Vagina (tissue), 2 donors: ENCODE data around the gene GAB2. TPM values are rescaled to one million over a fixed set of nuclear protein-coding genes. Genes with fewer than 3 reads are reported as not detected.

Source experiments
- DNase-seq, 2 donors: peaks; one replicate each; pipeline ENCODE4 v3.0.0-alpha.2; 2017; ENCODE audit errors: extremely low spot score in 2 of 2
- H3K27ac ChIP-seq: fragments of 200-600 bp; sonication (generic); one replicate; pipeline ENCODE4 v1.5.1; 2019
- H3K27me3 ChIP-seq: fragments of 200-600 bp; sonication (generic); one replicate; pipeline ENCODE4 v1.5.1; 2019
- H3K36me3 ChIP-seq, 2 donors: fragments of 200-600 bp; sonication (generic); one replicate each; pipeline ENCODE4 v1.5.1; 2017 to 2019
- H3K4me1 ChIP-seq: fragments of 200-600 bp; sonication (generic); one replicate; pipeline ENCODE4 v1.5.1; 2019
- H3K4me3 ChIP-seq, 2 donors: fragments of 200-600 bp; sonication (generic); 1 replicate in 1 of 2; 2 replicates in 1 of 2; pipeline ENCODE4 v1.5.1; 2016 to 2019
- H3K9me3 ChIP-seq: fragments of 200-600 bp; sonication (generic); one replicate; pipeline ENCODE4 v1.5.1; 2019
- POLR2A ChIP-seq, 2 donors: fragments of 450-650 bp; IDR thresholded peaks; one replicate each; pipeline ENCODE4 v1.6.1; 2017; ENCODE audit warnings: antibody characterized with exemption in 2 of 2, mild to moderate bottlenecking in 2 of 2, moderate library complexity in 2 of 2
- POLR2AphosphoS5 ChIP-seq, 2 donors: sonication (generic); formaldehyde crosslinking; IDR thresholded peaks; one replicate each; pipeline ENCODE4 v1.9.0; 2017; ENCODE audit warnings: antibody characterized with exemption in 2 of 2, mild to moderate bottlenecking in 2 of 2, low read depth in 1 of 2; ENCODE audit not compliant: insufficient read depth in 1 of 2
- intact Hi-C: fragments of 100-400 bp; cut with DNase I; formaldehyde crosslinking; loops from one replicate; pipeline ENCODE4 v1.15.1; 2023
- total RNA-seq: library from RNA; depleted of rRNA; stranded (reverse); fragments of >200 nt; gene quantifications from one replicate; pipeline ENCODE4 v1.2.3, GENCODE V29; 2016
- TF ChIP-seq, protein P1 (sequence below), 3 experiments: fragments of 450-650 bp in 2 of 3; fragments of 200-600 bp in 1 of 3; sonication (generic) in 1 of 3; IDR thresholded peaks; one replicate each; pipeline ENCODE4 v1.5.1; 2017 to 2019; ENCODE audit warnings: antibody characterized with exemption in 3 of 3, mild to moderate bottlenecking in 2 of 3, moderate library complexity in 2 of 3

The GAB2 gene
- total RNA-seq, 1 donor from 2014 or later = 24.6 TPM

- no peak overlapping the region for H3K27ac ChIP-seq
- no peaks in the 10 kb centered on the region for H3K36me3 ChIP-seq
- TF ChIP-seq, protein P1, sequence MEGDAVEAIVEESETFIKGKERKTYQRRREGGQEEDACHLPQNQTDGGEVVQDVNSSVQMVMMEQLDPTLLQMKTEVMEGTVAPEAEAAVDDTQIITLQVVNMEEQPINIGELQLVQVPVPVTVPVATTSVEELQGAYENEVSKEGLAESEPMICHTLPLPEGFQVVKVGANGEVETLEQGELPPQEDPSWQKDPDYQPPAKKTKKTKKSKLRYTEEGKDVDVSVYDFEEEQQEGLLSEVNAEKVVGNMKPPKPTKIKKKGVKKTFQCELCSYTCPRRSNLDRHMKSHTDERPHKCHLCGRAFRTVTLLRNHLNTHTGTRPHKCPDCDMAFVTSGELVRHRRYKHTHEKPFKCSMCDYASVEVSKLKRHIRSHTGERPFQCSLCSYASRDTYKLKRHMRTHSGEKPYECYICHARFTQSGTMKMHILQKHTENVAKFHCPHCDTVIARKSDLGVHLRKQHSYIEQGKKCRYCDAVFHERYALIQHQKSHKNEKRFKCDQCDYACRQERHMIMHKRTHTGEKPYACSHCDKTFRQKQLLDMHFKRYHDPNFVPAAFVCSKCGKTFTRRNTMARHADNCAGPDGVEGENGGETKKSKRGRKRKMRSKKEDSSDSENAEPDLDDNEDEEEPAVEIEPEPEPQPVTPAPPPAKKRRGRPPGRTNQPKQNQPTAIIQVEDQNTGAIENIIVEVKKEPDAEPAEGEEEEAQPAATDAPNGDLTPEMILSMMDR (IDR thresholded peaks at IDR 0.05) = no peak
- TF ChIP-seq POLR2A (IDR thresholded peaks at IDR 0.05) = no peak
- TF ChIP-seq POLR2AphosphoS5 (IDR thresholded peaks at IDR 0.05; ENCODE audit: insufficient read depth in 1 of 2, low read depth in 1 of 2) = no peak
- H3K4me1 ChIP-seq = peaks cover 8% of the 10 kb centered on the region
- intact Hi-C loops = loop anchor here (10.0 kb wide), 1 partner anchor 284 kb away; no protein-coding TSS in a partner anchor
- H3K4me3 ChIP-seq = no peak overlapping the region
- H3K27me3 ChIP-seq = no peaks in the 10 kb centered on the region
- DNase-seq = no peak
- H3K9me3 ChIP-seq = no peaks in the 10 kb centered on the region
These were observed 11.2 kb upstream of the GAB2 start for GRCh38 chr11:78428773-78429172.

- Histone ChIP-seq H3K4me3 (no peak overlapping the region), H3K9me3 (no peaks in the 10 kb centered on the region), H3K4me1 (peaks cover 8% of the 10 kb centered on the region), H3K27ac (no peak overlapping the region), H3K27me3 (no peaks in the 10 kb centered on the region), H3K36me3 (no peaks in the 10 kb centered on the region)
- intact Hi-C loops = loop anchor here (10.0 kb wide), 1 partner anchor 283 kb away; no protein-coding TSS in a partner anchor
- no peak for DNase-seq
- no peak for TF ChIP-seq POLR2A (IDR thresholded peaks at IDR 0.05)
- TF ChIP-seq, protein P1 (IDR thresholded peaks at IDR 0.05) = no peak
- TF ChIP-seq POLR2AphosphoS5 (IDR thresholded peaks at IDR 0.05; ENCODE audit: insufficient read depth in 1 of 2, low read depth in 1 of 2) = no peak
These were observed 10.6 kb upstream of the GAB2 start for GRCh38 chr11:78428266-78428636.

DNA sequence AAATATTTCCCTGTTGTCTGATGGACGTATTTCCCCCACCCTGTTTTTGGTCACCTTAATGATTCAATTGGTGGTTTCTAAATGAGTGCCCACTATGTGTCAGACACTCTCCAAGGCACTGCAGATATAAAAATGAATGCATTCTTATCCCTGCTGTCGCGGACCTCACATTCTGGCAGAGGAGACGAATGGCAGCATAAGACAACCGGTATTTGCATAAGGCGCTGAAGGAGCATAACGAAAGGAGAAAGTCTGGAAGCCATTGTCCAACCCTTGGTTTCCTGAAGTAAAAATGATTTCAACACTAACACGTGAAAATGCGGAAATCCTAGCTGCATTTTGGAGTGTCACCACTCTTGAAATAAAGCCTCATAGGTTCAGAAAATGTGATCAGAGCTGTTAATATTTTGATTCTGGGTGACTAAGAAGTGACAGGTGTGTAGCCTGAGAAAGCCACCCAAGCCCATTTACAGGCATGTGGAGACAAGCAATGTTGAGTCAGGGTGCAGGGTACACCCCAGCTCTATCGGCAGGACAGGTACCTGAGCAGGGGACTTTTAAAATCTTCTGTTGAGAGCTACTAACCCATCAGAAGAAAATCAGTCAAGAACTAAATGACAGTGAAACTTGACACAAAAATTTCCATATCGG, 10.1 kb upstream of the GAB2 start:
- peaks cover 8% of the 10 kb centered on the region for H3K4me1 ChIP-seq
- intact Hi-C loops = loop anchor here (10.0 kb wide), 1 partner anchor 283 kb away; no protein-coding TSS in a partner anchor
- no peak overlapping the region for H3K4me3 ChIP-seq

GRCh38 chr11:78426845-78427244, 9.2 kb upstream of the GAB2 start:
- intact Hi-C loops = loop anchor here (10.0 kb wide), 1 partner anchor 282 kb away; no protein-coding TSS in a partner anchor
- TF ChIP-seq POLR2AphosphoS5 (IDR thresholded peaks at IDR 0.05; ENCODE audit: insufficient read depth in 1 of 2, low read depth in 1 of 2) (no peak), POLR2A (IDR thresholded peaks at IDR 0.05) (no peak)
- TF ChIP-seq, protein P1 (IDR thresholded peaks at IDR 0.05) = no peak

More for the DNA sequence above, 10.1 kb upstream of the GAB2 start:
- TF ChIP-seq, protein P1 (IDR thresholded peaks at IDR 0.05) = no peak
- TF ChIP-seq POLR2AphosphoS5 (IDR thresholded peaks at IDR 0.05; ENCODE audit: insufficient read depth in 1 of 2, low read depth in 1 of 2) = peak in 1 of 2 donors; percentile 14
- H3K27ac ChIP-seq = no peak overlapping the region
- no peaks in the 10 kb centered on the region for H3K36me3 ChIP-seq
- no peak for DNase-seq
- H3K9me3 ChIP-seq = no peaks in the 10 kb centered on the region
- no peaks in the 10 kb centered on the region for H3K27me3 ChIP-seq

DNA sequence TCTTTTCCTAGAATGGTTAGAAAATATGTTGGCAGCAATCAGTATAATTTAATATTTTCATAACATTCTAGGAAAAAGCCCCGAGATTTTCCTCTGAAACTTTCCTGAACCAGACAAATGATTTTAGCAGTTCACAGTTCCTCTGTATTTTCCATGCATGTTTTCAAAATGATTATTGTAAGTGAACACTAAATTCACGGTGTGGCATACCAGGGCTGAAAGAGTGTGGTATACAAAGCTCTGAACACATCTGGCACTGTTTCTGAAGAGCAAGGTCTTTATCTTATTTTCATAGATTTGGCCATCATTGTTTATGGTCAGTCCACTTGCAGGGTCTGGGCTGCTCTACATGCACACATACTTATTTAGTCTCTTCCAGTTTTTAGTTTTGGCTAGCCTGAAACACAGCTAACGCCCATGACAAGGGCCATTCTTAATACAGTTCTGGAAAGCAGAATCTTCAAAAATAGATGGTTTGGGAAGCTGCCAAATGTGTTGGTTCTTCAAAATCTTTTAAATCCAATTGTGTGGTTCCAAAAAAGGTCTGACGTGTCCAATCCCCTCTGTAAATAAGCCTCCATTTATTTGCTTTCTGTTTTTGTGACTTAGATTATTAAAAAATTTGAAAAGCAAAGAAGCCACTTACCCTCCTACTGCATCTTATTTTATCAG, 7.9 kb upstream of the GAB2 start:
- peaks cover 16% of the 10 kb centered on the region for H3K4me1 ChIP-seq
- H3K9me3 ChIP-seq = no peaks in the 10 kb centered on the region
- H3K36me3 ChIP-seq = no peaks in the 10 kb centered on the region
- no peak for DNase-seq
- no peak overlapping the region for H3K4me3 ChIP-seq
- H3K27me3 ChIP-seq = no peaks in the 10 kb centered on the region
- intact Hi-C loops = loop anchor here (10.0 kb wide), 1 partner anchor 281 kb away; no protein-coding TSS in a partner anchor
- TF ChIP-seq, protein P1 (IDR thresholded peaks at IDR 0.05) = no peak
- no peak for TF ChIP-seq POLR2AphosphoS5 (IDR thresholded peaks at IDR 0.05; ENCODE audit: insufficient read depth in 1 of 2, low read depth in 1 of 2)
- TF ChIP-seq POLR2A (IDR thresholded peaks at IDR 0.05) = no peak
- H3K27ac ChIP-seq = no peak overlapping the region

More at GRCh38 chr11:78426845-78427244, 9.2 kb upstream of the GAB2 start:
- no peak overlapping the region for H3K4me3 ChIP-seq
- peaks cover 8% of the 10 kb centered on the region for H3K4me1 ChIP-seq
- no peaks in the 10 kb centered on the region for H3K36me3 ChIP-seq
- DNase-seq = no peak
- H3K9me3 ChIP-seq = no peaks in the 10 kb centered on the region
- no peak overlapping the region for H3K27ac ChIP-seq
- no peaks in the 10 kb centered on the region for H3K27me3 ChIP-seq
